Measurements from ENCODE around the gene EDA2R. TPM values are rescaled to one million over a fixed set of nuclear protein-coding genes. Genes with fewer than 3 reads are reported as not detected.

EDA2R gene
- total RNA-seq, 1 experiment from 2014 or later: 11.9 TPM

- no peak for TF ChIP-seq CBFB (CRISPR knock-in tag; IDR thresholded peaks at IDR 0.05; ENCODE audit: low read depth)
- TF ChIP-seq USF1 (CRISPR knock-in tag; IDR thresholded peaks at IDR 0.05): no peak
- no peak for TF ChIP-seq IRF2 (CRISPR knock-in tag; IDR thresholded peaks at IDR 0.05; ENCODE audit: borderline replicate concordance, low read depth)
- TF ChIP-seq PRRX2 (CRISPR knock-in tag; IDR thresholded peaks at IDR 0.05): no peak
- no peak for TF ChIP-seq ELF4 (CRISPR knock-in tag; IDR thresholded peaks at IDR 0.05; ENCODE audit: low read depth)
- TF ChIP-seq RORB (CRISPR knock-in tag; IDR thresholded peaks at IDR 0.05): no peak
- TF ChIP-seq TEAD1 (CRISPR knock-in tag; IDR thresholded peaks at IDR 0.05): no peak
- no peak for TF ChIP-seq NR1H2 (CRISPR knock-in tag; IDR thresholded peaks at IDR 0.05)
- no peak for TF ChIP-seq ATF3 (CRISPR knock-in tag; conservative IDR thresholded peaks at IDR 0.05)
- TF ChIP-seq ZNF281 (CRISPR knock-in tag; IDR thresholded peaks at IDR 0.05): no peak
- TF ChIP-seq ZNF425 (CRISPR knock-in tag; conservative IDR thresholded peaks at IDR 0.05): no peak
- TF ChIP-seq AR (CRISPR knock-in tag; IDR thresholded peaks at IDR 0.05): no peak
- TF ChIP-seq ZNF219 (CRISPR knock-in tag; IDR thresholded peaks at IDR 0.05; ENCODE audit: borderline replicate concordance): no peak
- DNase-seq (ENCODE audit: low spot score): no peak
- Mint-ChIP-seq H3K4me1 (peaks cover 10% of the 10 kb centered on the region), H3K27me3 (ENCODE audit: low read depth) (no peaks in the 10 kb centered on the region), H3K36me3 (no peaks in the 10 kb centered on the region), H3K4me3 (no peak overlapping the region), H3K9me3 (no peaks in the 10 kb centered on the region), H3K27ac (no peak overlapping the region)
- ChIA-PET POLR2A (no interaction called here), CTCF (no interaction called here)
- ATAC-seq: no peak
Observed at GRCh38 chrX:66677430-66677829, 38.6 kb upstream of the EDA2R start.

- Mint-ChIP-seq H3K4me3 (no peak overlapping the region), H3K27ac (no peak overlapping the region), H3K36me3 (no peaks in the 10 kb centered on the region), H3K27me3 (ENCODE audit: low read depth) (no peaks in the 10 kb centered on the region), H3K4me1 (peaks cover 10% of the 10 kb centered on the region), H3K9me3 (peaks cover 1% of the 10 kb centered on the region; the same call in 1 of the 2 replicates)
- no peak for ATAC-seq
- POLR2A ChIA-PET: no interaction called here
- TF ChIP-seq ZNF532 (CRISPR knock-in tag; IDR thresholded peaks at IDR 0.05; ENCODE audit: borderline replicate concordance) (no peak), ZNF232 (CRISPR knock-in tag; IDR thresholded peaks at IDR 0.05) (no peak), IRF1 (CRISPR knock-in tag; IDR thresholded peaks at IDR 0.05) (no peak)
- DNase-seq (ENCODE audit: low spot score): no peak
- CTCF ChIA-PET: no interaction called here
Observed at GRCh38 chrX:66676990-66677389, 38.1 kb upstream of the EDA2R start.
